HL-60 (cell line): ENCODE results near the gene BCAS3.

Source experiments
- DNase-seq, 2 experiments: peaks; one replicate each; pipeline ENCODE4 v3.0.0-alpha.2; 2010 to 2020; ENCODE audit warnings: low read depth in 1 of 2, low spot score in 1 of 2
- H3K27ac ChIP-seq: fragments of 250-450 bp; sonication (Bioruptor Pico); replicated peaks from 2 replicates; pipeline ENCODE4 v1.5.1; 2020; ENCODE audit warnings: mild to moderate bottlenecking, moderate library complexity
- H3K27me3 ChIP-seq: fragments of 250-450 bp; sonication (Bioruptor Pico); 2 replicates; pipeline ENCODE4 v1.5.1; 2021; ENCODE audit warnings: mild to moderate bottlenecking, moderate library complexity; ENCODE audit not compliant: insufficient read depth, poor library complexity, severe bottlenecking
- H3K4me3 ChIP-seq: replicated peaks from 2 replicates; pipeline ENCODE4 v1.5.1; 2011; ENCODE audit warnings: mild to moderate bottlenecking, control low read depth, low read length; ENCODE audit not compliant: insufficient read depth
- CTCF ChIP-seq: IDR thresholded peaks from one replicate; pipeline ENCODE4 v1.5.1; 2011; ENCODE audit warnings: low read length, control low read depth, inconsistent platforms; ENCODE audit not compliant: insufficient read depth
- GABPA ChIP-seq: IDR thresholded peaks from 2 replicates; pipeline ENCODE4 v1.6.1; 2012; ENCODE audit warnings: low read depth
- POLR2AphosphoS5 ChIP-seq: IDR thresholded peaks from 2 replicates; pipeline ENCODE4 v1.6.1; 2012; ENCODE audit warnings: low read depth
- REST ChIP-seq: IDR thresholded peaks from 2 replicates; pipeline ENCODE4 v1.6.1; 2012; ENCODE audit warnings: low read depth; ENCODE audit not compliant: insufficient replicate concordance
- SPI1 ChIP-seq: IDR thresholded peaks from 2 replicates; pipeline ENCODE4 v1.6.1; 2012; ENCODE audit warnings: low read depth, mild to moderate bottlenecking, borderline replicate concordance

Gene BCAS3

GRCh38 chr17:61425682-61426481, 748.2 kb downstream of the BCAS3 start:
- peaks cover 11% of the 10 kb centered on the region for H3K27me3 ChIP-seq
- no peak overlapping the region for H3K4me3 ChIP-seq
- no peak overlapping the region for H3K27ac ChIP-seq
- no peak for DNase-seq
- TF ChIP-seq GABPA, result no peak
- TF ChIP-seq REST, result no peak
- no peak for TF ChIP-seq POLR2AphosphoS5
- no peak for TF ChIP-seq SPI1
- no peak for TF ChIP-seq CTCF

- H3K4me3 ChIP-seq, result no peak overlapping the region
- peaks cover 6% of the 10 kb centered on the region for H3K27me3 ChIP-seq
- TF ChIP-seq POLR2AphosphoS5 (no peak), REST (no peak)
- DNase-seq, result no peak
- H3K27ac ChIP-seq, result no peak overlapping the region
These were observed 749.0 kb downstream of the BCAS3 start for GRCh38 chr17:61426482-61427304.

- no peak overlapping the region for H3K27ac ChIP-seq
- no peak for DNase-seq
- peaks cover 3% of the 10 kb centered on the region for H3K27me3 ChIP-seq
- no peak overlapping the region for H3K4me3 ChIP-seq
- TF ChIP-seq REST, result no peak
- no peak for TF ChIP-seq POLR2AphosphoS5
- TF ChIP-seq GABPA, result no peak
- TF ChIP-seq CTCF, result no peak
- TF ChIP-seq SPI1, result no peak
These were observed 749.9 kb downstream of the BCAS3 start for GRCh38 chr17:61427567-61427966.
